Measurements from ENCODE around the gene HCN4. TPM values are rescaled to one million over a fixed set of nuclear protein-coding genes. Genes with fewer than 3 reads are reported as not detected.
A peak's percentile ranks its signal among the peaks of the same experiment; 100 is the strongest.

Gene HCN4
- total RNA-seq, 1 donor from 2014 or later = 21.1 TPM

GRCh38 chr15:73331991-73332925 is 36.5 kb downstream of the HCN4 start:
- no peak for ATAC-seq
- DNase-seq = peak; percentile 22
- intact Hi-C loops (cut with micrococcal nuclease) = no loop called here

- DNase-seq (peak; percentile 13), ATAC-seq (no peak)
- intact Hi-C loops (cut with micrococcal nuclease) = no loop called here
These were observed 37.3 kb downstream of the HCN4 start for GRCh38 chr15:73331501-73331900.

- intact Hi-C loops (cut with micrococcal nuclease) = no loop called here
- DNase-seq (peak; percentile 23), ATAC-seq (peak; percentile 32)
These were observed 38.3 kb downstream of the HCN4 start for GRCh38 chr15:73330206-73331051.

- ATAC-seq (no peak), DNase-seq (peak; percentile 26)
- intact Hi-C loops (cut with micrococcal nuclease) = no loop called here
These were observed 39.1 kb downstream of the HCN4 start for GRCh38 chr15:73329501-73330200.

GRCh38 chr15:73328981-73329380 is 39.8 kb downstream of the HCN4 start:
- intact Hi-C loops (cut with micrococcal nuclease) = no loop called here
- DNase-seq (peak; percentile 14), ATAC-seq (no peak)

GRCh38 chr15:73328149-73328820 is 40.5 kb downstream of the HCN4 start:
- intact Hi-C loops (cut with micrococcal nuclease) = no loop called here
- DNase-seq = peak; percentile 1
- no peak for ATAC-seq

- ATAC-seq (no peak), DNase-seq (peak; percentile 12)
- intact Hi-C loops (cut with micrococcal nuclease) = no loop called here
These were observed 42.6 kb downstream of the HCN4 start for GRCh38 chr15:73326157-73326556.

- intact Hi-C loops (cut with micrococcal nuclease) = no loop called here
- peak; percentile 48 for ATAC-seq
These were observed 43.4 kb downstream of the HCN4 start for GRCh38 chr15:73325191-73325861.

GRCh38 chr15:73324496-73325170 is 44.1 kb downstream of the HCN4 start:
- DNase-seq (no peak), ATAC-seq (no peak)
- intact Hi-C loops (cut with micrococcal nuclease) = no loop called here

More at GRCh38 chr15:73325191-73325861, 43.4 kb downstream of the HCN4 start:
- peak; percentile 33 for DNase-seq

- intact Hi-C loops (cut with micrococcal nuclease) = no loop called here
- DNase-seq (peak; percentile 14), ATAC-seq (no peak)
These were observed 44.8 kb downstream of the HCN4 start for GRCh38 chr15:73323956-73324355.

- no peak for ATAC-seq
- no peak for DNase-seq
- intact Hi-C loops (cut with micrococcal nuclease) = no loop called here
These were observed 45.3 kb downstream of the HCN4 start for GRCh38 chr15:73323374-73323955.

GRCh38 chr15:73322665-73323373 is 45.9 kb downstream of the HCN4 start:
- DNase-seq (peak; percentile 18), ATAC-seq (no peak)
- intact Hi-C loops (cut with micrococcal nuclease) = no loop called here

- intact Hi-C loops (cut with micrococcal nuclease) = no loop called here
- ATAC-seq (no peak), DNase-seq (peak; percentile 10)
These were observed 47.0 kb downstream of the HCN4 start for GRCh38 chr15:73321496-73322450.

- intact Hi-C loops (cut with micrococcal nuclease) = no loop called here
- DNase-seq (peak; percentile 3), ATAC-seq (no peak)
These were observed 48.1 kb downstream of the HCN4 start for GRCh38 chr15:73320619-73321180.

GRCh38 chr15:73319460-73320245 is 49.1 kb downstream of the HCN4 start:
- intact Hi-C loops (cut with micrococcal nuclease) = loop anchor here (10.0 kb wide), 1 partner anchor 225 kb away; no protein-coding TSS in a partner anchor
- DNase-seq (no peak), ATAC-seq (no peak)

Data from left ventricle myocardium superior (tissue), 1 donor.